ENCODE measurements around the gene TOMM22. TPM values are rescaled to one million over a fixed set of nuclear protein-coding genes. Genes with fewer than 3 reads are reported as not detected.

Gene TOMM22
- polyA plus RNA-seq, 4 donors, result 42.5 to 82.5 (median 52.0) TPM

GRCh38 chr22:38713921-38714320, 32.2 kb downstream of the TOMM22 start:
- DNase-seq, result no peak
- no peak for FAIRE-seq
- peaks cover 0 to 4% (median 0%) of the 10 kb centered on the region in 3 donors for H3K4me1 ChIP-seq (ENCODE audit: control insufficient read depth in 3 of 3, insufficient read depth in 2 of 3, low read depth in 1 of 3, low read length in 2 of 3)
- WGBS, 3 donors, result 87 to 94% (median 93%) methylated on average over 8 of the region's 8 CpGs
- H3K4me3 ChIP-seq (ENCODE audit: low read depth in 1 of 3, low read length in 3 of 3), result no peak overlapping the region
- no peaks in the 10 kb centered on the region for H3K9me3 ChIP-seq (ENCODE audit: control insufficient read depth in 2 of 2, insufficient read depth in 1 of 2, low read depth in 1 of 2, low read length in 1 of 2)
- H3K27me3 ChIP-seq (ENCODE audit: control insufficient read depth in 3 of 3, insufficient read depth in 3 of 3, low read length in 3 of 3), result no peaks in the 10 kb centered on the region
- H3K36me3 ChIP-seq (ENCODE audit: control insufficient read depth in 3 of 3, insufficient read depth in 2 of 3, low read depth in 1 of 3, low read length in 3 of 3), result peaks cover 0 to 59% (median 22%) of the 10 kb centered on the region in 3 donors
- H3K27ac ChIP-seq (ENCODE audit: low read depth in 1 of 3, low read length in 2 of 3), result no peak overlapping the region

- WGBS, 3 donors, result 86 to 89% (median 89%) methylated on average over 9 of the region's 9 CpGs
- H3K4me3 ChIP-seq (ENCODE audit: low read depth in 1 of 3, low read length in 3 of 3), result no peak overlapping the region
- DNase-seq (no peak), FAIRE-seq (no peak)
- no peaks in the 10 kb centered on the region for H3K27me3 ChIP-seq (ENCODE audit: control insufficient read depth in 3 of 3, insufficient read depth in 3 of 3, low read length in 3 of 3)
- H3K9me3 ChIP-seq (ENCODE audit: control insufficient read depth in 2 of 2, insufficient read depth in 1 of 2, low read depth in 1 of 2, low read length in 1 of 2), result no peaks in the 10 kb centered on the region
- H3K36me3 ChIP-seq (ENCODE audit: control insufficient read depth in 3 of 3, insufficient read depth in 2 of 3, low read depth in 1 of 3, low read length in 3 of 3), result peaks cover 0 to 60% (median 17%) of the 10 kb centered on the region in 3 donors
- H3K4me1 ChIP-seq (ENCODE audit: control insufficient read depth in 3 of 3, insufficient read depth in 2 of 3, low read depth in 1 of 3, low read length in 2 of 3), result peaks cover 0 to 4% (median 0%) of the 10 kb centered on the region in 3 donors
- H3K27ac ChIP-seq (ENCODE audit: low read depth in 1 of 3, low read length in 2 of 3), result no peak overlapping the region
Observed at GRCh38 chr22:38715176-38715764, 33.5 kb downstream of the TOMM22 start.

GRCh38 chr22:38715852-38716251, 34.1 kb downstream of the TOMM22 start:
- no peak overlapping the region for H3K27ac ChIP-seq (ENCODE audit: low read depth in 1 of 3, low read length in 2 of 3)
- 92 to 94% (median 93%) methylated on average over 15 of the region's 15 CpGs for WGBS, 3 donors
- H3K27me3 ChIP-seq (ENCODE audit: control insufficient read depth in 3 of 3, insufficient read depth in 3 of 3, low read length in 3 of 3), result no peaks in the 10 kb centered on the region
- H3K4me3 ChIP-seq (ENCODE audit: low read depth in 1 of 3, low read length in 3 of 3), result no peak overlapping the region
- DNase-seq (no peak), FAIRE-seq (no peak)
- H3K4me1 ChIP-seq (ENCODE audit: control insufficient read depth in 3 of 3, insufficient read depth in 2 of 3, low read depth in 1 of 3, low read length in 2 of 3), result peaks cover 0 to 4% (median 0%) of the 10 kb centered on the region in 3 donors
- H3K36me3 ChIP-seq (ENCODE audit: control insufficient read depth in 3 of 3, insufficient read depth in 2 of 3, low read depth in 1 of 3, low read length in 3 of 3), result peaks cover 0 to 62% (median 17%) of the 10 kb centered on the region in 3 donors
- H3K9me3 ChIP-seq (ENCODE audit: control insufficient read depth in 2 of 2, insufficient read depth in 1 of 2, low read depth in 1 of 2, low read length in 1 of 2), result no peaks in the 10 kb centered on the region

DNA sequence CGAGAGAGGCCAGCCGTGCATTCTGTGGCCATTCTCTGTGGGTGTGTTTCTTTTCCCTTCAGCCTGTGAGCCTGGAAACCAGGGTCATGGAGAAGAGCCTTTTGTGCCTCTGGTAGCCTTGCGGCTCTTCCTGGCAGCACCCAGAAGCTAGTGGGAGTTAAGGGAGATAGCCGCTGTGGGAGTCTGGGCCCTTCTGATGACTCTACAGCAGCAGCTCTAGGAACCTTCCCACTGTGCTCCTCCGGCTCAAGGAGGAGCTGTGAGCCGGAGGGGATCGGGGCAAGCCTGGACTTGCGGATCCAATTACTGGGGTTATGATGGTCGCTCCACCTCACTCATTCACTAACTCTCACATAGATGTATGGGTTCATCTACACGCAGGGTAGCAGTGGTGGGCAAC, 34.5 kb downstream of the TOMM22 start:
- no peaks in the 10 kb centered on the region for H3K27me3 ChIP-seq (ENCODE audit: control insufficient read depth in 3 of 3, insufficient read depth in 3 of 3, low read length in 3 of 3)
- 95 to 98% (median 97%) methylated on average over 10 of the region's 10 CpGs for WGBS, 3 donors
- FAIRE-seq (no peak), DNase-seq (no peak)
- peaks cover 0 to 4% (median 0%) of the 10 kb centered on the region in 3 donors for H3K4me1 ChIP-seq (ENCODE audit: control insufficient read depth in 3 of 3, insufficient read depth in 2 of 3, low read depth in 1 of 3, low read length in 2 of 3)
- H3K9me3 ChIP-seq (ENCODE audit: control insufficient read depth in 2 of 2, insufficient read depth in 1 of 2, low read depth in 1 of 2, low read length in 1 of 2), result no peaks in the 10 kb centered on the region
- H3K36me3 ChIP-seq (ENCODE audit: control insufficient read depth in 3 of 3, insufficient read depth in 2 of 3, low read depth in 1 of 3, low read length in 3 of 3), result peaks cover 0 to 66% (median 18%) of the 10 kb centered on the region in 3 donors
- no peak overlapping the region for H3K27ac ChIP-seq (ENCODE audit: low read depth in 1 of 3, low read length in 2 of 3)
- H3K4me3 ChIP-seq (ENCODE audit: low read depth in 1 of 3, low read length in 3 of 3), result no peak overlapping the region

DNA sequence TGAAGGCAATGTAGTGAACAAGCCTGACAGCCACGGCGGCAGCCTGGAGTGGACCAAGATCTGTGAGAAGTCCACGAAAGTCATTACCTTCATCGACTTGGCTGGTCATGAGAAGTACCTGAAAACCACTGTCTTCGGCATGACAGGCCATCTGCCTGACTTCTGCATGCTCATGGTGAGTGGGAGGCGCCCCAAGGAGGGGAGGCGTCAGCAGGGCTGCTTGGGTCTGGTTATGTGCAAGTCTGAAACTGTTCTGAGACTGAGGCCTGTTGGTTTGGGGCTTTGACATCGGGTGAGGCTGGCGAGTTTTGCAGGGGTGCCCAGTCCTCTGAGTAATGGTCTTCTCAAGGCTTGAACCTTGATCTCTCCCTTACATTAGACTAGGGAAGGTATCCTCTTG, 35.1 kb downstream of the TOMM22 start:
- Histone ChIP-seq H3K4me1 (ENCODE audit: control insufficient read depth in 3 of 3, insufficient read depth in 2 of 3, low read depth in 1 of 3, low read length in 2 of 3) (peaks cover 0 to 4% (median 0%) of the 10 kb centered on the region in 3 donors), H3K4me3 (ENCODE audit: low read depth in 1 of 3, low read length in 3 of 3) (no peak overlapping the region), H3K27ac (ENCODE audit: low read depth in 1 of 3, low read length in 2 of 3) (no peak overlapping the region), H3K9me3 (ENCODE audit: control insufficient read depth in 2 of 2, insufficient read depth in 1 of 2, low read depth in 1 of 2, low read length in 1 of 2) (no peaks in the 10 kb centered on the region), H3K36me3 (ENCODE audit: control insufficient read depth in 3 of 3, insufficient read depth in 2 of 3, low read depth in 1 of 3, low read length in 3 of 3) (peaks cover 3 to 68% (median 23%) of the 10 kb centered on the region in 3 donors), H3K27me3 (ENCODE audit: control insufficient read depth in 3 of 3, insufficient read depth in 3 of 3, low read length in 3 of 3) (no peaks in the 10 kb centered on the region)
- FAIRE-seq (no peak), DNase-seq (no peak)
- WGBS, 3 donors, result 88 to 92% (median 91%) methylated on average over 9 of the region's 9 CpGs

GRCh38 chr22:38717244-38717643, 35.5 kb downstream of the TOMM22 start:
- no peak overlapping the region for H3K27ac ChIP-seq (ENCODE audit: low read depth in 1 of 3, low read length in 2 of 3)
- FAIRE-seq, result no peak
- DNase-seq, result no peak
- H3K4me3 ChIP-seq (ENCODE audit: low read depth in 1 of 3, low read length in 3 of 3), result no peak overlapping the region
- no peaks in the 10 kb centered on the region for H3K9me3 ChIP-seq (ENCODE audit: control insufficient read depth in 2 of 2, insufficient read depth in 1 of 2, low read depth in 1 of 2, low read length in 1 of 2)
- WGBS, 3 donors, result 88 to 93% (median 90%) methylated on average over 6 of the region's 6 CpGs
- H3K4me1 ChIP-seq (ENCODE audit: control insufficient read depth in 3 of 3, insufficient read depth in 2 of 3, low read depth in 1 of 3, low read length in 2 of 3), result peaks cover 0 to 4% (median 0%) of the 10 kb centered on the region in 3 donors
- H3K36me3 ChIP-seq (ENCODE audit: control insufficient read depth in 3 of 3, insufficient read depth in 2 of 3, low read depth in 1 of 3, low read length in 3 of 3), result peaks cover 3 to 64% (median 23%) of the 10 kb centered on the region in 3 donors
- H3K27me3 ChIP-seq (ENCODE audit: control insufficient read depth in 3 of 3, insufficient read depth in 3 of 3, low read length in 3 of 3), result no peaks in the 10 kb centered on the region

GRCh38 chr22:38718414-38718813, 36.7 kb downstream of the TOMM22 start:
- no peaks in the 10 kb centered on the region for H3K27me3 ChIP-seq (ENCODE audit: control insufficient read depth in 3 of 3, insufficient read depth in 3 of 3, low read length in 3 of 3)
- peaks cover 7 to 60% (median 21%) of the 10 kb centered on the region in 3 donors for H3K36me3 ChIP-seq (ENCODE audit: control insufficient read depth in 3 of 3, insufficient read depth in 2 of 3, low read depth in 1 of 3, low read length in 3 of 3)
- WGBS, 3 donors, result 26 to 41% (median 34%) methylated on average over 6 of the region's 6 CpGs
- FAIRE-seq (no peak), DNase-seq (peak; percentile 83 to 87)
- H3K4me3 ChIP-seq (ENCODE audit: low read depth in 1 of 3, low read length in 3 of 3), result no peak overlapping the region
- H3K27ac ChIP-seq (ENCODE audit: low read depth in 1 of 3, low read length in 2 of 3), result peak overlapping the region in 1 of 3 donors; percentile 4
- H3K4me1 ChIP-seq (ENCODE audit: control insufficient read depth in 3 of 3, insufficient read depth in 2 of 3, low read depth in 1 of 3, low read length in 2 of 3), result peaks cover 0 to 4% (median 0%) of the 10 kb centered on the region in 3 donors
- H3K9me3 ChIP-seq (ENCODE audit: control insufficient read depth in 2 of 2, insufficient read depth in 1 of 2, low read depth in 1 of 2, low read length in 1 of 2), result no peaks in the 10 kb centered on the region

DNA sequence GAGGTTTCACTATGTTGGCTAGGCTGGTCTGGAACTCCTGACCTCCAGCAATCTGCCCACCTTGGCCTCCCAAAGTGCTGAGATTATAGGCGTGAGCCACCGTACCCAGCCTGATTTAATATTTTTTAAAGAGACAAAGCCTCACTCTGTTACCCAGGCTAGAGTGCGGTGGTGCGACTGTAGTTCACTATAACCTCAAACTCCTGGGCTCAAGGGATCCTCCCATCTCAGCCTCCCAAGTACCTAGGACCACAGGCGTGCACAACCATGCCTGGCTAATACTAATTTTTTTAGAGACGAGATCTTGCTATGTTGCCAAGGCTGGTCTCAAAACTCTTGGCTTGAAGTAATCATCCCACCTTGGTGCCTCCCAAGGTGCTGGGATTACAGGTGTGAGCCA, 37.4 kb downstream of the TOMM22 start:
- no peak for DNase-seq
- Histone ChIP-seq H3K4me1 (ENCODE audit: control insufficient read depth in 3 of 3, insufficient read depth in 2 of 3, low read depth in 1 of 3, low read length in 2 of 3) (peaks cover 0 to 4% (median 0%) of the 10 kb centered on the region in 3 donors), H3K27ac (ENCODE audit: low read depth in 1 of 3, low read length in 2 of 3) (no peak overlapping the region), H3K27me3 (ENCODE audit: control insufficient read depth in 3 of 3, insufficient read depth in 3 of 3, low read length in 3 of 3) (no peaks in the 10 kb centered on the region), H3K4me3 (ENCODE audit: low read depth in 1 of 3, low read length in 3 of 3) (no peak overlapping the region), H3K9me3 (ENCODE audit: control insufficient read depth in 2 of 2, insufficient read depth in 1 of 2, low read depth in 1 of 2, low read length in 1 of 2) (no peaks in the 10 kb centered on the region), H3K36me3 (ENCODE audit: control insufficient read depth in 3 of 3, insufficient read depth in 2 of 3, low read depth in 1 of 3, low read length in 3 of 3) (peaks cover 9 to 64% (median 22%) of the 10 kb centered on the region in 3 donors)
- 90 to 93% (median 92%) methylated on average over 6 of the region's 6 CpGs for WGBS, 3 donors
- FAIRE-seq, result no peak

GRCh38 chr22:38720350-38720749, 38.6 kb downstream of the TOMM22 start:
- Histone ChIP-seq H3K27ac (ENCODE audit: low read depth in 1 of 3, low read length in 2 of 3) (no peak overlapping the region), H3K27me3 (ENCODE audit: control insufficient read depth in 3 of 3, insufficient read depth in 3 of 3, low read length in 3 of 3) (no peaks in the 10 kb centered on the region), H3K4me1 (ENCODE audit: control insufficient read depth in 3 of 3, insufficient read depth in 2 of 3, low read depth in 1 of 3, low read length in 2 of 3) (peaks cover 0 to 4% (median 0%) of the 10 kb centered on the region in 3 donors), H3K9me3 (ENCODE audit: control insufficient read depth in 2 of 2, insufficient read depth in 1 of 2, low read depth in 1 of 2, low read length in 1 of 2) (no peaks in the 10 kb centered on the region), H3K4me3 (ENCODE audit: low read depth in 1 of 3, low read length in 3 of 3) (no peak overlapping the region), H3K36me3 (ENCODE audit: control insufficient read depth in 3 of 3, insufficient read depth in 2 of 3, low read depth in 1 of 3, low read length in 3 of 3) (peaks cover 9 to 69% (median 26%) of the 10 kb centered on the region in 3 donors)
- FAIRE-seq, result no peak
- no peak for DNase-seq
- 88 to 95% (median 95%) methylated on average over 3 of the region's 3 CpGs for WGBS, 3 donors

Data from small intestine (tissue), 7 donors.